Aorta (tissue), 5 donors: ENCODE results near the gene IQCM. TPM values are rescaled to one million over a fixed set of nuclear protein-coding genes. Genes with fewer than 3 reads are reported as not detected.

Experiments used
- ATAC-seq: fragments of 200-7000 bp; cut with Tn5 transposase; one replicate; pipeline ENCODE4 v1.9.1; 2022; ENCODE audit warnings: moderate library complexity; ENCODE audit not compliant: low FRiP score
- DNase-seq, 2 donors: peaks; one replicate each; pipeline ENCODE4 v3.0.0-alpha.2; 2020
- H3K27ac ChIP-seq, 2 donors: one replicate each; pipeline ENCODE4 v1.5.1; 2013; ENCODE audit warnings: low read length in 2 of 2, mild to moderate bottlenecking in 2 of 2, moderate library complexity in 2 of 2, control low read depth in 1 of 2, inconsistent platforms in 1 of 2, low read depth in 1 of 2
- H3K27me3 ChIP-seq, 2 donors: one replicate each; pipeline ENCODE4 v1.6.1; 2013; ENCODE audit warnings: control low read depth in 1 of 2, low read length in 1 of 2, mild to moderate bottlenecking in 1 of 2, moderate library complexity in 1 of 2; ENCODE audit not compliant: insufficient read depth in 2 of 2, control insufficient read depth in 1 of 2
- H3K36me3 ChIP-seq, 2 donors: one replicate each; pipeline ENCODE4 v1.6.1; 2013; ENCODE audit warnings: control low read depth in 1 of 2, low read length in 1 of 2, mild to moderate bottlenecking in 1 of 2; ENCODE audit not compliant: insufficient read depth in 2 of 2, control insufficient read depth in 1 of 2
- H3K4me1 ChIP-seq, 2 donors: one replicate each; pipeline ENCODE4 v1.6.1; 2013; ENCODE audit warnings: low read length in 2 of 2, control low read depth in 1 of 2, mild to moderate bottlenecking in 1 of 2, moderate library complexity in 1 of 2; ENCODE audit not compliant: insufficient read depth in 2 of 2, control insufficient read depth in 1 of 2
- H3K4me3 ChIP-seq, 2 donors: one replicate each; pipeline ENCODE4 v1.5.1; 2013; ENCODE audit warnings: low read length in 2 of 2, control low read depth in 1 of 2, mild to moderate bottlenecking in 1 of 2
- H3K9me3 ChIP-seq: one replicate; pipeline ENCODE4 v1.6.1; 2013; ENCODE audit warnings: mild to moderate bottlenecking, low read length; ENCODE audit not compliant: control insufficient read depth
- WGBS, 2 donors: extraction: QIAGEN DNeasy Blood & Tissue Kit; methylation state at CpG; one replicate each; pipeline ENCODE4 v1.1.7; 2013; 5-methylcytosine and 5-hydroxymethylcytosine counted together
- intact Hi-C, 2 donors: fragments of 100-400 bp; cut with DNase I; formaldehyde crosslinking; loops; one replicate each; pipeline versions ENCODE4 v1.14.2 to v1.15.0; 2022
- polyA plus RNA-seq, 2 donors: library from polyadenylated mRNA; stranded (reverse); fragments of 200-250 nt; gene quantifications; one replicate each; pipeline ENCODE4 v1.2.3, GENCODE V29; 2013
- total RNA-seq, 2 donors: library from RNA; stranded (reverse); fragmentation: NEBNext Ultra II Directional; extraction: Animal tissue kit (Norgen Biotek cat#: 25700); gene quantifications; one replicate each; pipeline ENCODE4 v1.2.1, GENCODE V29; 2021
- donor health status: healthy with polysubstance abuse.
- donor health status: Bipolar disorder and iron deficiency.
- donor health status: DM: no; HTN: no; CAD: no.
- donor health status: DM: no; HTN: no; CAD: no.
- donor health status: DM: yes; HTN: yes; CAD: no.

The IQCM gene
- total and polyA plus RNA-seq, 4 donors: not detected

- WGBS, 2 donors: 31 to 32% methylated on average over 2 of the region's 2 CpGs
Measured at GRCh38 chr4:149711593-149712365, 103.9 kb downstream of the IQCM start.

DNA sequence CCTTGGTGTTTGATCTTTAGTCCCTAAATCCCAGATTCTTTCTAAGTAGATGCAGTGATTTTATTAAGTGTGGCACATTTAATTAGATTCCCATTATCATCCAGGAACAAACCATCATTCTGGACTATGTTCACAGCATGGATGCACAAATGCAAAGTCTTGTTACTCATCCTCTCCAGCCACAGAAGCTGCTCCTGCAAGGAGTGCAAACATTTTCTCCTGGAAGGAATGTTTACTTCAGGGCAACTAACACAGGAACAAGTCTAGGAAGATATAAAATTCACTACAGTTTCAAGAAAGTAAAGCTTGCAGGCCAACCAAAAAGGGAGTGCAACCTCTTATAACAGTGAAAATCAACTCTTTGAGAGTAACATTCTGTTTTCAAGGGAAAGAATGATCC lies 106.0 kb downstream of the IQCM start:
- no peak overlapping the region for H3K27ac ChIP-seq
- peaks cover 0 to 2% of the 10 kb centered on the region in 2 donors for H3K4me1 ChIP-seq
- DNase-seq (no peak), ATAC-seq (no peak)
- no peaks in the 10 kb centered on the region for H3K36me3 ChIP-seq
- H3K9me3 ChIP-seq: no peaks in the 10 kb centered on the region
- H3K4me3 ChIP-seq: no peak overlapping the region
- H3K27me3 ChIP-seq: no peaks in the 10 kb centered on the region
- intact Hi-C loops: no loop called here

More at GRCh38 chr4:149711593-149712365, 103.9 kb downstream of the IQCM start:
- ATAC-seq (no peak), DNase-seq (no peak)
- Histone ChIP-seq H3K4me1 (peaks cover 0 to 2% of the 10 kb centered on the region in 2 donors), H3K9me3 (no peaks in the 10 kb centered on the region), H3K27ac (no peak overlapping the region), H3K36me3 (no peaks in the 10 kb centered on the region), H3K4me3 (no peak overlapping the region), H3K27me3 (no peaks in the 10 kb centered on the region)
- intact Hi-C loops: no loop called here

DNA sequence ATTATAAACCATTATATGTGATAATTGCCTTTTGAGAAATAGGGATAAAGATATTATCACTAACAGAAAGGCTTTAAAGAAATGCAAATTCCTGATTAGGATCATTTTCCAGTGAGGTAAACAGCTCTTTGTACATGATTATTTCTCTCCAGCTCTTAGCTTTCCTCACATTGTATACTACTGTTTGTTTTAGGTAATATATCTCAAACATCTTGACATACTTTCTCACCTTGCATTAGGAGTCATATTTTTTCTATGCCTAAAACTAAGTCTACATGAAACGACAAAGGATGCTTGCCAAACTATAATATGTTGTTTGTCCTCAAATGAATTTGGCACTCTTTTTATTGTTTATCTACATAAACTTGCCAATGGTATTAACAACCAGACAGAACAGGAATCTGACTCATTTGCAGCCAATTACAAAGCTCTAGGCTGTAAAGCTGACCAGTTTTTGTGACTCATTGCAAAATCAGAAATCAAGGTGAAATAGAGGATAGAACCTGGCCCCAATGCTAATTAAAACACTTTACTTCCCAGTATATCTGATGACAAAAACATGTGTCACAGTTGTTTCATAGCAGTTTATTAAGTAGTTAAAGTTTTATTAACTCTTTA lies 107.0 kb downstream of the IQCM start:
- DNase-seq (no peak), ATAC-seq (no peak)
- WGBS, 2 donors: 10 to 15% methylated on average over 1 of the region's 1 CpG
- H3K27me3 ChIP-seq: no peaks in the 10 kb centered on the region
- H3K4me3 ChIP-seq: no peak overlapping the region
- intact Hi-C loops: no loop called here
- no peaks in the 10 kb centered on the region for H3K36me3 ChIP-seq
- H3K4me1 ChIP-seq: peaks cover 0 to 2% of the 10 kb centered on the region in 2 donors
- no peak overlapping the region for H3K27ac ChIP-seq
- H3K9me3 ChIP-seq: no peaks in the 10 kb centered on the region

DNA sequence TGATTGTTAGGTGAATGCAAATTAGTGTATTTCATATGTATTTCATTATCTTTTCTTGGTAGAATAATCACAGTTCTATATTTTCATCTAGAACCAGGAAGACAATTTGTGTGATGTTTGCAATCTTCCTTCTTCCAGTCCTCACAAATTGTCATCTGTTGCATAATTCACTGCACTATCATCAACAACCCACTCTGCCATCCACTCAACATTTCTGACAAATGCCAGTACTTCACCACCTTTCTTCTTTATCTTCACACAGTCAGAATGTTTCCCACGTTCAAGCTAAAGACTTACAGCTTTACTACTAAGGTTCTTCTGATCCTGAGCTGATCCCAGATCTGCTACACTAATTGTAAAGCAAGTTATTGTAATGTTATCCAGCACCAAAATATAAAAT lies 107.8 kb downstream of the IQCM start:
- Histone ChIP-seq H3K27me3 (no peaks in the 10 kb centered on the region), H3K4me3 (no peak overlapping the region), H3K36me3 (no peaks in the 10 kb centered on the region), H3K9me3 (no peaks in the 10 kb centered on the region), H3K27ac (no peak overlapping the region), H3K4me1 (peaks cover 0 to 2% of the 10 kb centered on the region in 2 donors)
- DNase-seq (no peak), ATAC-seq (no peak)
- intact Hi-C loops: no loop called here
- 33 to 44% methylated on average over 1 of the region's 1 CpG for WGBS, 2 donors

DNA sequence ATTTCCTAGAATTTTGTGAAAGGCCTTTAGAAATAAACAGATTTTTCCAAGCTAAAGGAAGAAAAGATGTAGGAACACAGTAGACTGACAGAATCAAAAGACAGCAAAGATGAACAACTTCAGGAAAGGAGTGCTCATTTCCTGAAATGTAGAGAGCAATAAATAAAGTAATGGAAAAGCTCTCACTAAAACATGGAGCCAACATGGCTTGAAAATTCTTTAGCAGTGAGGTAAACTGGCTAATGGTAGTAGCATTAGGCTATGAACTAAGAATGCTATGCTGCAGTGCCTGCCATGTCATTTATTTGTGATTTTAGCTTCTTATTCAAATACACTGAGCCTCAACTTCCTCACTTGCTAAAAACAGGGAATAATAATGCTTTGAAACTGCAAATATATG lies 108.7 kb downstream of the IQCM start:
- Histone ChIP-seq H3K4me3 (no peak overlapping the region), H3K9me3 (no peaks in the 10 kb centered on the region), H3K36me3 (no peaks in the 10 kb centered on the region), H3K27me3 (no peaks in the 10 kb centered on the region), H3K27ac (no peak overlapping the region), H3K4me1 (no peaks in the 10 kb centered on the region)
- ATAC-seq (no peak), DNase-seq (no peak)
- intact Hi-C loops: no loop called here

DNA sequence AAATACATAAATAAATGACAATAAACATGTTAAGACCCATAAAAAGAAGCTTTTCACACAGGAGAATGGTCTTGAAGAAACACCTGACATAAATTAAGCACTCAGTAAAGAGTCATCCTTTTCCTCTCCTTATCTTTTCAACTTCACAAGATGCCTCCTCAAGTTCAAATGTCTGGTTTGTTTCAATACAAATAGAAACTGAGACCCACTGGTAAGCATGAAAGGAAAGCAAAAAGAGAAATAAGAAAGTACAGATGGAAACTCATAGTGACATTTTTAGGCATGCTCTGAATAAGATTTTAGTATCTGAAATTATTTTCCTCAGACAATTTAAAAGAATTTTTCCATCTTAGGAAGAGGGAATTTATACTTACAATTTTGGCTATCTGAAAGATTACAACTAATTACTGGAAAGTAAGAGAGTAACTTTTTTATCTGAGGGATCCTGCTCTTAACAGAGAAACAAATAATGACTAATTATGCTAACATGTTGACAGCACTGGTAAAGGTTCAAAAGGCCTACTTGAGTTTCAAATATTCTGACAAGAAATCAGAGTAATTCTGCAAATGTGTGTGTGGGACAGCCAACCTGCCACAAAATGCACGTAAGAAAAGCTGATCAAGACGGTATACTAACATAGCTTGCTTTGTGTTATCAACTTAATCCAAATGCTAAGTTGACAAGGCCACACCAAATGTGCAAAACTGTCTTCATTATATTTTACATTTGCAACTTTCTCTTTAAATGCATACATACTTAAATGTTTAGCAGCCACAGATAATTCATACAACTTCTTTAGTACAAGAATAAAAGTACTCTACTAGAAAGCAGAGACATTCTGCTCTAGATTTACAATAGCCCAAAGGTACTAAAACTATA lies 113.0 kb downstream of the IQCM start:
- DNase-seq (no peak), ATAC-seq (no peak)
- H3K9me3 ChIP-seq: no peaks in the 10 kb centered on the region
- H3K4me1 ChIP-seq: no peaks in the 10 kb centered on the region
- 86 to 91% methylated on average over 2 of the region's 2 CpGs for WGBS, 2 donors
- H3K36me3 ChIP-seq: no peaks in the 10 kb centered on the region
- H3K27me3 ChIP-seq: no peaks in the 10 kb centered on the region
- H3K27ac ChIP-seq: no peak overlapping the region
- H3K4me3 ChIP-seq: no peak overlapping the region
- intact Hi-C loops: no loop called here

GRCh38 chr4:149701435-149702156 lies 114.0 kb downstream of the IQCM start:
- Histone ChIP-seq H3K27me3 (no peaks in the 10 kb centered on the region), H3K9me3 (no peaks in the 10 kb centered on the region), H3K36me3 (no peaks in the 10 kb centered on the region), H3K4me3 (no peak overlapping the region), H3K27ac (no peak overlapping the region), H3K4me1 (no peaks in the 10 kb centered on the region)
- intact Hi-C loops: no loop called here
- ATAC-seq: no peak
- WGBS, 2 donors: 47 to 56% methylated on average over 2 of the region's 2 CpGs
- no peak for DNase-seq

DNA sequence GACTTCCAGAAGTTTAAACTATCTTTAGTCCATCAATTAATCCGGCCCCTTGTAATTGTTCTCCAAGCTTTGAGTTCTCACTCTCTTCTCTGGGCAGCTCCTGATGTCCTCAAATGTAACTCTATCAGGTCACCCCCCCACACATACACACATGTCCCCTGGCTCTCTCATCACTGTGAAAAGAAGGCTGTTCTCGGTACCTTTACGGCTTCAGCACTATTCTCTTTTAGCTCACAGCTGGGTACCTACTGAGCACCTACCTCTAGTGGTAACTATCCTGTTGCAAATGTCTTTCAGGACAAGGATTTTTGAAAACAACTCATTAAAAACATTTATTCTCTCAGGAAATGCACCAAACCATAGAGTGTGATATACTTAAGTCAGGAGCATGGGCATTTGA lies 115.4 kb downstream of the IQCM start:
- Histone ChIP-seq H3K4me1 (no peaks in the 10 kb centered on the region), H3K27ac (no peak overlapping the region), H3K36me3 (no peaks in the 10 kb centered on the region), H3K9me3 (no peaks in the 10 kb centered on the region), H3K4me3 (no peak overlapping the region), H3K27me3 (no peaks in the 10 kb centered on the region)
- ATAC-seq: no peak
- intact Hi-C loops: no loop called here
- WGBS, 2 donors: 93 to 95% methylated on average over 3 of the region's 3 CpGs
- no peak for DNase-seq
